Measurements from ENCODE around the gene SH2B2. TPM values are rescaled to one million over a fixed set of nuclear protein-coding genes. Genes with fewer than 3 reads are reported as not detected.

SH2B2 gene
- total RNA-seq, result 10 to 100 TPM in 1 of 4 donors, 1 to 10 TPM in 3; 1.8 to 13.2 (median 2.7) TPM

DNA sequence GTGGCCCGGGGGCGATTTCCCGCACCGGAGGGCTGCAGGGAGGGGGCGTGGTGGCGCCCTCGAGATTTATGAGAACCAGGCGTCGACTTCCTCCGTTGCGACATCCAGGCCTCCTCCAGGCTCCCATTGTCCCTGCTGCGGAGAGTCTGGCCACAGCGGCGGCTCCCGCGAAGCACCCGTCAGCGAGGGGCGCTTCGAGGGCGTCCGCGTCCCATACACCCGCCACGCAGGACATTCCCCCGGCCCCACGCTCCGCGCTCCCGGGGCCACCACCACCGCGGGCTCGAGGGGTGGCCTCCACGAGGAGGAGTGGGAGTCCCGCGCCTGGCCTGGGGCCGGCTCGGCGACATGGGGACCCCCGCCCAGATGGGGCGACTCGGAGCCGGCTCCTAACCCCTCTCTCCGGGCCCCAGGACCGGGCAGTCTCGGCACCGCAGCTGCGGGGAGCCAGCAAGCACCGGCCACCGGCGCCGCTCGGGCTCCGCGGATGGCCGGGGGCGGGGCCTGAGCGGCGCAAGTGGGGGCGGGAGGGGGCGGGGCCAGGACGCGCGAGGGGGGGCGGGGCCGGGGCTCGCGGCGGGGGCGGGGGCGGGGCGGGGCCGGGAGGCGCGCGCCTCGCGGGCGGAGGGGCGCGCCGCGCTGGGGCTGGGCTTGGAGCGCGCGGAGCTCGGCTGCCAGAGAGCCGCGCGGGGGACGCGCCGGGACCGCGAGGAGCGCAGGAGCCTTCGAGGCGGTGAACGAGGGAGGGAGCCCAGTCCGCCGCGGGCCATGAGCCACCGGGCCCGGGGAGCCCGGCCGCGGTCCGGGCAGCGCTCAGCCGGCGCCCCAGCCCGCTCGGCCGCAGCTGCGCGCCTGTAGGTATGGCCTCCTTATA is at the start of gene SH2B2:
Gene SH2B2, plus strand, starts transcription at position 632 of the 874 bp plus-strand sequence. CDS start 13,683 bp downstream, outside the sequence.
- peaks cover 0 to 36% (median 26%) of the 10 kb centered on the region in 4 donors for H3K4me1 ChIP-seq
- TF ChIP-seq POLR2A (IDR thresholded peaks at IDR 0.05), result peak in 1 of 2 donors; percentile 39
- TF ChIP-seq, protein P1, sequence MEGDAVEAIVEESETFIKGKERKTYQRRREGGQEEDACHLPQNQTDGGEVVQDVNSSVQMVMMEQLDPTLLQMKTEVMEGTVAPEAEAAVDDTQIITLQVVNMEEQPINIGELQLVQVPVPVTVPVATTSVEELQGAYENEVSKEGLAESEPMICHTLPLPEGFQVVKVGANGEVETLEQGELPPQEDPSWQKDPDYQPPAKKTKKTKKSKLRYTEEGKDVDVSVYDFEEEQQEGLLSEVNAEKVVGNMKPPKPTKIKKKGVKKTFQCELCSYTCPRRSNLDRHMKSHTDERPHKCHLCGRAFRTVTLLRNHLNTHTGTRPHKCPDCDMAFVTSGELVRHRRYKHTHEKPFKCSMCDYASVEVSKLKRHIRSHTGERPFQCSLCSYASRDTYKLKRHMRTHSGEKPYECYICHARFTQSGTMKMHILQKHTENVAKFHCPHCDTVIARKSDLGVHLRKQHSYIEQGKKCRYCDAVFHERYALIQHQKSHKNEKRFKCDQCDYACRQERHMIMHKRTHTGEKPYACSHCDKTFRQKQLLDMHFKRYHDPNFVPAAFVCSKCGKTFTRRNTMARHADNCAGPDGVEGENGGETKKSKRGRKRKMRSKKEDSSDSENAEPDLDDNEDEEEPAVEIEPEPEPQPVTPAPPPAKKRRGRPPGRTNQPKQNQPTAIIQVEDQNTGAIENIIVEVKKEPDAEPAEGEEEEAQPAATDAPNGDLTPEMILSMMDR (IDR thresholded peaks at IDR 0.05), result no peak
- peak; percentile 72 to 85 (median 74) for DNase-seq
- H3K9me3 ChIP-seq, result no peaks in the 10 kb centered on the region
- no peaks in the 10 kb centered on the region for H3K27me3 ChIP-seq
- H3K4me3 ChIP-seq, result peak within 1 kb of the TSS; percentile 72 to 97 (median 87)
- peak within 1 kb of the TSS; percentile 74 to 91 (median 84) for H3K27ac ChIP-seq
- no peaks in the 10 kb centered on the region for H3K36me3 ChIP-seq

- no peaks in the 10 kb centered on the region for H3K27me3 ChIP-seq
- DNase-seq, result no peak
- no peaks in the 10 kb centered on the region for H3K9me3 ChIP-seq
- H3K4me3 ChIP-seq, result no peak overlapping the region
- H3K27ac ChIP-seq, result no peak overlapping the region
- peaks cover 0 to 63% (median 0%) of the 10 kb centered on the region in 3 donors for H3K36me3 ChIP-seq
- TF ChIP-seq, protein P1 (IDR thresholded peaks at IDR 0.05), result no peak
- TF ChIP-seq POLR2A (IDR thresholded peaks at IDR 0.05), result no peak
- no peaks in the 10 kb centered on the region for H3K4me1 ChIP-seq
Measured at GRCh38 chr7:102239206-102239820, 47.4 kb upstream of the SH2B2 start.

GRCh38 chr7:102241431-102241830 is 45.2 kb upstream of the SH2B2 start:
- no peak for DNase-seq
- Histone ChIP-seq H3K27ac (no peak overlapping the region), H3K4me3 (no peak overlapping the region), H3K9me3 (no peaks in the 10 kb centered on the region), H3K4me1 (no peaks in the 10 kb centered on the region), H3K36me3 (peaks cover 0 to 62% (median 0%) of the 10 kb centered on the region in 3 donors), H3K27me3 (no peaks in the 10 kb centered on the region)
- TF ChIP-seq, protein P1 (IDR thresholded peaks at IDR 0.05), result no peak
- TF ChIP-seq POLR2A (IDR thresholded peaks at IDR 0.05), result no peak

GRCh38 chr7:102244601-102245000 is 42.1 kb upstream of the SH2B2 start:
- H3K4me3 ChIP-seq, result no peak overlapping the region
- TF ChIP-seq, protein P1 (IDR thresholded peaks at IDR 0.05), result no peak
- no peak for TF ChIP-seq POLR2A (IDR thresholded peaks at IDR 0.05)
- H3K36me3 ChIP-seq, result peaks cover 0 to 50% (median 0%) of the 10 kb centered on the region in 3 donors

DNA sequence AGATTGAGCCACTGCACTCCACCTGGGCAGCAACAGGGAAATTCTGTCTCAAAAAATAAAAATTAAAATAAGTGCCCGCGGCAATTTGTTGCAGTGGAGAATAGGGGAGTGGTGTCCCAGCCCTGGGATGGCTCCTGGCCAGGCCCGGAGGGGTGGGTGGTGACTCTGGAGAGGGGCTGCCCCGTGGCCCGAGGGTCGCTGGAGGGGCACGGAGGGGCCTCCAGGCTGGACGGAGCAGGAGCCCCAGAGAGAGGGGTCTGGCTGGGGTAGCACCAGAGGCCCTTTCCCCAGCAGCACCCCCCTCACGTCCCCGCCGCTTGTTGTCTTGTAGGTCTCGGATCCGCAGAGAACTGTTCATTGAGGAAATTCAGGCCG is 38.6 kb upstream of the SH2B2 start:
- Histone ChIP-seq H3K36me3 (peaks cover 0 to 33% (median 0%) of the 10 kb centered on the region in 3 donors), H3K27me3 (no peaks in the 10 kb centered on the region), H3K27ac (no peak overlapping the region), H3K4me3 (no peak overlapping the region), H3K9me3 (no peaks in the 10 kb centered on the region), H3K4me1 (no peaks in the 10 kb centered on the region)
- no peak for DNase-seq
- TF ChIP-seq, protein P1 (IDR thresholded peaks at IDR 0.05), result no peak
- TF ChIP-seq POLR2A (IDR thresholded peaks at IDR 0.05), result no peak

More at GRCh38 chr7:102244601-102245000, 42.1 kb upstream of the SH2B2 start:
- H3K27ac ChIP-seq, result no peak overlapping the region
- DNase-seq, result no peak
- no peaks in the 10 kb centered on the region for H3K9me3 ChIP-seq
- no peaks in the 10 kb centered on the region for H3K4me1 ChIP-seq
- H3K27me3 ChIP-seq, result no peaks in the 10 kb centered on the region
